HG03442 (cell line): Measurements from ENCODE around the gene NIPAL3.
A peak's percentile ranks its signal among the peaks of the same experiment; 100 is the strongest.
"Not testable (repeated sequence)": the region's sequence is repeated elsewhere in the genome, so short reads cannot be mapped to it uniquely, and the experiment has no call there.

Source experiments
- ATAC-seq: cut with Tn5 transposase; IDR thresholded peaks from one replicate; pipeline ENCODE4 v1.9.1; 2021; ENCODE audit warnings: mild to moderate bottlenecking, moderate library complexity; ENCODE audit not compliant: unreplicated experiment

NIPAL3 gene

DNA sequence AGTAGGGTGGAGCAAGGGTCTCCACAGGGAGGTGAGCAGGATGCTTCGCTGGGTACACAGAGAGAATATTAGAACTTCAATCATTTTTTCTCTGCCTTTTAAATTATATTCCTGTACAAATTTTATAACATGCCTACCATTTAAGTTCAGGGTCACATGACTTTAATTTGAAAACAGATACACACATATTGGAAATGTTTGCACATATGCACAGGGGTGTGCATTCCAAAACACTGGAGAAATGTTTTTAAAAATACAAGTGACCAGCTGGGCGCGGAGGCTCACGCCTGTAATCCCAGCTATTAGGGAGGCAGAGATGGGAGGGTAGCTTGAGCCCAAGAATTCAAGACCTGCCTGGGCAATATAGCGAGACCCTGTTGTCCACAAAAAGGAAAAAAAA lies 39.7 kb downstream of the NIPAL3 start:
- no peak for ATAC-seq

DNA sequence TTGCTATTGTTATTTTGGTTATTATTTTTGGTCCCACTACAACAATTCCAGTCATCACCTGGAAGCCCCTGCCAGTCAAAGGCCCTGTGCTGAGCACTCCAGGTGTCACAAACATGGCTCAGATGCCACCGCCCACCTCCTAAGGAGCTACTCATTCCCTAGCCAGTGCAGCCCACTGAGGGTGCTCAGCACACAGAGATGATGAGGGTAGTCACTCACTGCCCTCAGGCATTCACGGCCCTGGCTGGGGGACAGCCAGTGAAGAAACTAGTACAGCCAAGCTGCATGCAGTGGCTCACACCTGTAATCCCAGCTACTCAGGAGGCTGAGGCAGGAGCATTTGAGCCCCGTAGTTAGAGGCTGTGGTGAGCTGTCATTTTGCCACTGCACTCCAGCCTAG lies 42.3 kb downstream of the NIPAL3 start:
- ATAC-seq, result no peak

DNA sequence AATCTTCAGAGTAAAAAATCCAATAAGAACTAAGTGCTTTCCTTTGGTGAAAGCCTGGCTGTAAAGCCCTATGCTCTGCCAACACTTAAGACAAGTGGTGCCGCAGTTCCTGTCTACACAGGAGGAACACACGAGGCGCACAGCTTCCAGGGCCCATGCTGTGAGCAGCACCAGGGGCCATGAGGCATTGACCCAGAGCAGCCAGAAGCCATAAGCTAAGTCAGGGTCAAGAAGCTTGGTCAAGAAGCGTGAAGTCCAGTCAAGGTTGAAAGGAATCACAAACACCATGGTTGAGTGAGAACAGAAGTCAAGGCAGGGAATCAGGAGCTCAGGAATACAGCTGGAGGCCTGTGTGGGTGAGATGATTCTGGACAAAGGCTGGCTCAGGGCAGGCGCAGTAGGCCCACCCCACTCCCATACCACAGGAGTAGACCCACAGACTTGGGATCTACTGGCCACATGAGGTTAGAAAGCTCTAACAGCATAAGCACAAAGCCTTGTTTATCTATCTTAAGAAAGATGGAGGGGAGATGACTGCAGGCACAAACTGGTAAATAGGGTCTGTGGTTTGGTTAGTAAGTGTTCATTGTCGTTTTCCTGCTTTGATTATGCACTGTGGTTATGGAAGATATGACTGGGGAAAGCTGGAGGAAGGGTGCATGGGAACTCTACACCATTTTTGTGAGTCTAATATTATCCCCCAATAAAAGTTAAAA lies 44.1 kb downstream of the NIPAL3 start:
- ATAC-seq, result no peak

- ATAC-seq, result not testable (repeated sequence)
Observed at GRCh38 chr1:24462128-24462527, 46.5 kb downstream of the NIPAL3 start.

GRCh38 chr1:24463776-24464735 lies 48.5 kb downstream of the NIPAL3 start:
- ATAC-seq, result no peak

GRCh38 chr1:24465099-24465498 lies 49.5 kb downstream of the NIPAL3 start:
- no peak for ATAC-seq

- no peak for ATAC-seq
Observed at GRCh38 chr1:24465638-24466037, 50.0 kb downstream of the NIPAL3 start.

DNA sequence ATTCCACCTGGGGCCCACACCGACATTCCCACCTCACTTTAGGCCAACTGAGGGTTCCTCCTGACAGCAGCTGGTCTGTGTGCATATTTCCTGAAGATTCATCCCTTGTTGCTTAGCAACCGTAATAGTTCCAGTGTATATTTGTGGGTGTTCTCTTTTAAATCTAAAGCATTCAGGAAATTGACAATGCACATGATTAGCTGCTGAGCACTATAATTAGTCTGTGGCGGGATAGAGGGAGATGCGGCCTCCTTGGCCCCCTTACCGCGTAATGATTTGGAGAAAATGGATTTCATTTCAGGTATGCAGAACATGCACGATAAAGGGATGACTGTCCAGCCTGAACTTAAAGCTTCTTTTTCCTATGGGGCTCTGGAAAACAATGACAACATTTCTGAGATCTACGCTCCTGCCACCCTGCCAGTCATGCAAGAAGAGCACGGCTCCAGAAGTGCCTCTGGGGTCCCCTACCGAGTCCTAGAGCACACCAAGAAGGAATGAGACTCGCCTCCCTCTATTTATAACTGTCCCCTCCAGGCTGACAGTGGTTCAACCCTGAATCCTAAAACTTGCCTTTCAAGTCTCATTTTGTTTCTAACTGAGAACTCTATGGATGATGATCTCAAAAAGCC lies 53.2 kb downstream of the NIPAL3 start:
- ATAC-seq, result no peak

DNA sequence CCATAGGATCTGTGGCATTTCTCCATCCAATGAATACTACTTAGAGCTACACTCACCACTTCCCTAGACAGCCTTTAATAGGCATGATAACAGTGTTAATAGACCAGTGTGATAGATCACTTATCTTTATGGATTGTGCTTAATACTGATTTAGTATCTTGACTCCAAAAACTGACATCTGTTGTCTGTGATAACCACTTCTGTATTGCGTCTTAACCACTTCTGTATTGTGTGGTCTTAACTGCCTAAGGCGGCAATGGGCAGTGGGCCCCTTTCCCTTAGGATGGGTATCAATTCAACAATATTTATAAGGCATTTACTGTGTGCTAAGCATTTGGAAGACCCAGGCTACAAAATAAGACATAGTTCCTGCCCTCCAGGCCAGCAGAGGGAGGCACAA lies 55.0 kb downstream of the NIPAL3 start:
- no peak for ATAC-seq

DNA sequence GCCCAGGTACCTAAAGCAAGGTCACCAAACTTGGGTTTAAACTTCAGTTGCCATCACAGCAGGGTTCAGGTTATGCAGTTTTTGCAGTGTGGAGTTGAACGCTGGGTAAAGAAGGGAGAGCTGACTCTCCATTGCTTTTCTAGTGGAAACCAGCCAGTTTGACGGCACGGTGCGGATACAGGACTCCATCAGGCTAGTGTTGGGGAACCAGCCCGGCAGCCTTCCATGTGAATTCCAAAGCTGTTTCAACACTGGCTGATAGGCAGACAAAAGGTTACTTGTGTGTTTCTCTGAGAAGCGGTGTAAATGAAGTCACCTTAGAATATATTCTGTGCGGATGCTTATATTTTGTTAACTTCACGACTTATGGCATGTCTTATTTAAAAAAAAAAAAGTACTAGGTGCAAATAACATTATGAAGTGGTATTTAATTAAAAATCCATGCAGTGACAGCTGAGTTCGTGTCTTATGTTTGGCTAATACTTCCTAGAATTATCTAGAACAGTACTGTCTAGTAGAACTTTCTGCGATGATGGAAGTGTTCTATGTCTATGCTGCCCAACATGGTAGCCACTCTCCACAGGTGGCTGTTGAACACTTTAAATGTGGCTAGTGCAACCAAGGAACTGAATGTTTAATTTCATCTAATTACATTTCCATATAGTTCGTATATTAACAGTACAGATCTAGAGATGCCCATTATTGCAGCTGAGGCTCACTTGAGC lies 57.1 kb downstream of the NIPAL3 start:
- ATAC-seq, result no peak

GRCh38 chr1:24474193-24474592 lies 58.6 kb downstream of the NIPAL3 start:
- no peak for ATAC-seq

GRCh38 chr1:24475700-24476099 lies 60.1 kb downstream of the NIPAL3 start:
- ATAC-seq, result no peak

- no peak for ATAC-seq
Observed at GRCh38 chr1:24476571-24476970, 61.0 kb downstream of the NIPAL3 start.

DNA sequence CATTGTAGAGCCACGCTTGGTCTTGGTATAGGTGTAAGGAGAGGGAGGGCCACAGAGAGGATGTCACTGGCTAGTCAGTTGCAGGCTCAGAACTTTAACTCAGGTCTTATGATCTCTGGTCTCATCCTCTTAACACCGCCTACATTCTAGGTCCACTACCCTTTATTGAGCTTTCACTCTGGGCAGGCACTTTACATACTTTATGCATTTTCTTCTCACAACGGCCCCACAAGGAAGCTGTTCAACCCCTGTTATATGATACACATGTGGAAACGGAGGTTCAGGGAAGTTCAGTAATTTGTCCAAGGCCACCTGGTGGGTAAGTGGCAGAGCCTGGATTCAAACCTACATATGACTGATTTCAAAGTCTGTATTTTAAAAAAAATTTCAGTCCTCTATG lies 61.7 kb downstream of the NIPAL3 start:
- no peak for ATAC-seq

GRCh38 chr1:24481101-24481500 lies 65.5 kb downstream of the NIPAL3 start:
- ATAC-seq, result peak; percentile 41

DNA sequence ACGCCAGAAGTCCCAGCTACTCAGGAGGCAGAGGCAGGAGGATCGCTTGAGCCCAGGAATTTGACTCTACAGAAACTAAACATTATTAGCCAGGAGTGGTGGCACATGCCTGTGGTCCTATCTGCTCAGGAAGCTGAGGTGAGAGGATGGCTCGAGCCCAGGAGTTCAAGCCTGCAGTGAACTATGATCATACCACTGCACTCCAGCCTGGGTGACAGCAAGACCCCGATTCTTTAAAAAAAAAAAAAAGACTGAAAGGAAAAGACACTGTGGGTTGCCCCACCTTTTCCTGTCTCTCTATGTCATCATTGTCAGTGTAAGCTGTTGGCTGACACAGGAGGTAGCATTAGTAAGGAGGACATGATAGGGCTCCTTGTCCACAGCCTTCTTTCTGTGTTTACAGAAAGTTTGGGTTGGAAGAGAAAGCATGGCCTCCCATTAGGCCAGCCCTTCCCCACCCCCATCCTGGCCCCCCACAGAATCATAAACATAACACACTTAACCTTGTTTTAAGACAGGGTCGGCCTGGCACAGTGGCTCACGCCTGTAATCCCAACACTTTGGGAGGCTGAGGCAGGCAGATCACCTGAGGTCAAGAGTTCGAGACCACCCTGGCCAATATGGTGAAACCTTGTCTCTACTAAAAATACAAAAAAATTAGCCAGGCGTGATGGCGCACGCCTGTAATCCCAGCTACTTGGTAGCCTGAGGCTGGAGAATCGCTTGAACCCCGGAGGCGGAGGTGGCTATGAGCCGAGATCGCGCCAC lies 66.4 kb downstream of the NIPAL3 start:
- no peak for ATAC-seq

DNA sequence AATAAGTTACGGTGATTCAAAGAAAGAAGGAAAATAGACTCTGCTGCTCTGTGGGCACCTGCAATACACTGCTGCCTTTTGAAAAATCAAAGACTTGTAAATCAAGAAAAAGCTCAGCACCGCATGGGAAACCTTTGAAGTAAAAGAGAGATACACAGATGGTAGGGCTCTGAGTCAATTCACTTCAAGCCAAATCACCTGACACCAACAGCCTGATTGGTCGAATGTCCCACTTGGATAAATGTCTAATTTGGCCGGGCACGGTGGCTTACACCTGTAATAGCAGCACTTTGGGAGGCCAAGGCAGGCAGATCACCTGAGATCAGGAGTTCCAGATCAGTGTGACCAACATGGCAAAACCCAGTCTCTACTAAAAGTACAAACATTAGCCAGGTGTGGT lies 67.8 kb downstream of the NIPAL3 start:
- no peak for ATAC-seq

GRCh38 chr1:24484199-24484598 lies 68.6 kb downstream of the NIPAL3 start:
- no peak for ATAC-seq

DNA sequence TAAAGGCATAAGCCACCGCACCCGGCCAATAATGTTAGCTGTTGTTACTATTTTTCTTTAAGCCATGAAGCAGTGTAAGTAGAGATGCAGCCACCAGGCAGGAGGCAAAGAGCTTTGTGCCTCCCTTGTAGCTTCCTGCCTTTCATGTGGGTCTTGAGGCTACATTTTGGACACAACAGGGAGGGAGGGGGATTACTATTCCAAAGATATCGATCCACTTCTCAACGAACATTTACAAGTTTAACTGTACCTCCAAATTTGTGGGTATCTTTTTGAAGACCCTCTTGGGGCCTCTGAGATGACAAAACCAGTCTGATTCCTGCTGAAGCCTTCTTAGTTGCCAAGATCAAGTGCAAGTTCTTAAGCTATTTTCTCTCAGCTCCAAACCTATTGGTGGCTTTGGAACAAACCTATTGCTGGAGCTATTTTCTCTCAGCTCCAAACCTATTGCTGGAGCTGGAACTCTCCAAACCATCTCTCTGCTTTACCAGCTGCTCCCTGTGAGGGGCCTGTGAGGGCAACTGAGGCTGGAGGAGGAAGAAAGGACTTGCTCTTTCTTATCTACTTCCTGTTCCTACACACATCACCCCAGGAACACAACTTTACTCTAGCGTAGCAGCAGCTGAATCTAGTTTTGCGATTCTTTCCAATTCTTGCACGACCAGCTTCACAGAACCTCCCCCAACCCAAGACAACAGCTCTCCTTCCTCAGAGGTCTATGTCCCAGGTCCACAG lies 70.9 kb downstream of the NIPAL3 start:
- ATAC-seq, result no peak

DNA sequence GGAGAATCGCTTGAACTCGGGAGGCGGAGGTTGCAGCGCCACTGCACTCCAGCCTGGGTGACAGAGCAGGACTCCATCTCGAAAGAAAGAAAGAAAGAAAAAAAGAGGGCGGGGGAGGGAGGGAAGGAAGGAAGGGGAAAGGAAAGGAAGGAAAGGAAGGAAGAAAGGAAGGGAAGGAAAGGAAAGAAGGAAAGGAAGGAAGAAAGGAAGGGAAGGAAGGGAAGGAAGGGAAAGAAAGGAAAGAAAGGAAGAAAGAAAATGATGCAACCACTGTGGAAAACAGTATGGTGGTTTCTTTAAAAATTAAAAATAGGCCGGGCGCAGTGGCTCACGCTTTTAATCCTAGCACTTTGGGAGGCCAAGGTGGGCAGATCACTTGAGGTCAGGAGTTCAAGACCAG lies 71.9 kb downstream of the NIPAL3 start:
- ATAC-seq, result no peak
